Measurements from ENCODE around the gene WRAP73. TPM values are rescaled to one million over a fixed set of nuclear protein-coding genes. Genes with fewer than 3 reads are reported as not detected.
"Not testable (repeated sequence)": the region's sequence is repeated elsewhere in the genome, so short reads cannot be mapped to it uniquely, and the experiment has no call there.

The WRAP73 gene
- total RNA-seq, 2 donors from 2014 or later: 6.8 to 11.4 TPM

DNA sequence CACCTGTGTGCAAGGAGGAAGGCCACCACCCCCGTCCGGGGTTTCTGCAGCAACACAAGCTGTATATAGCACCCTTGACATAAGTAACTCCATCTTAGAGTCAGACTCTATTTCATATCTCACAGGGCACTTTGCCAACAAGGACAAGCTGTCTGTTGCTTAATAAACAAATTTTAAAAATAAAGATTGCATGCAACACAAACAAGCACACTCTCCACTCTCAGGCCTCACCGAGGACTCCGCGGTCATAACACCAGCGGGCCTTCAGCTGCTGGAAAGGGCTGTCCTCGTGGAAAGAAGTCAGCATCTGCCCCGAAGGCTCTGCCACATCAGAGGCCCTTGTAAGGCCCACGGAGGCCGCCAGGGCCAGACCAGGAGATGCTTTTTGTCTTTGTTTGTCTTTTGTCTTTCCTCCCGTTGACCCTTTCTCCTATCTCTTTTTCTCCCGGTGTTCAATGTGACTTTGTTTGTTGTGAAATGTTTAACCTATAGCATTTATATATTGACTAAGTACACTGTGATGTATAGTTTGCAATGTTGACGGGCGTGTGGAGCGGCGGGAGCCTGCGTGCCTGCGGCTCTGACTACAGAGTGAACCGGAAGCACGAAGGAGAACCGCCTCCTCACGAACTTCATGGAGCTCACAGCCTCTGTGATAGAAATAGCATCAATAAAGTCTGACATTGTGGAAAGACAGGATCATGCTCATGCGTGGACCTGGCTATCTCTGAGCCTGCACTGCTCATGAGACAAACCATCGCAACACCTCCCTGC lies 62.7 kb downstream of the WRAP73 start:
- H3K9me3 ChIP-seq: no peaks in the 10 kb centered on the region
- peaks cover 0 to 10% of the 10 kb centered on the region in 2 donors for H3K4me1 ChIP-seq
- no peaks in the 10 kb centered on the region for H3K36me3 ChIP-seq
- H3K27ac ChIP-seq: no peak overlapping the region
- H3K4me3 ChIP-seq: no peak overlapping the region
- no peaks in the 10 kb centered on the region for H3K27me3 ChIP-seq
- TF ChIP-seq CTCF (IDR thresholded peaks at IDR 0.05): no peak
- DNase-seq (ENCODE audit: low spot score): no peak

DNA sequence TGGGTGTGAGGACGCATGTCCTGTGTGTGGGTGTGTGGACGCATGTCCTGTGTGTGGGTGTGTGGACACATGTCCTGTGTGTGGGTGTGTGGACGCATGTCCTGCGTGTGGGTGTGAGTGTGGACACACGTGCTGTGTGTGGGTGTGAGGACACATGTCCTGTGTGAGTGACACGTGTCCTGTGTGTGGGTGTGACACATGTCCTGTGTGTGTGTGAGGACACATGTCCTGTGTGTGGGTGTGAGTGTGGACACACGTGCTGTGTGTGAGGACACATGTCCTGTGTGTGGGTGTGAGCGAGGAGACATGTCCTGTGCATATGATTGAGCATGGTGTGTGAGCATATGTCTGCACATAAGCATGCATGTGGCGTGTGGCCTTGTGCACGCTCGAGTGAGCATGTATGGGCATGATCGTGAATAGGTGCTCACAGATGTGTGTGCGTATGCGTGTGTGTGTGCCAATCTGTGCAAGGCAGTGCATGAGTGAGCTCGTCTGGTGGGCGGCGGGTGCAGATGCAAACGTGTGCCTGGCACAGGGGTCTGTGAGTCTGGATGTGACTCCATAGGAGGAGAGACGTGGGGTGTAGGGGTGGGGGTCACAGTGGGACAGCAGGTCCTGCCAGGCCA lies 63.8 kb downstream of the WRAP73 start:
- DNase-seq (ENCODE audit: low spot score): no peak
- no peaks in the 10 kb centered on the region for H3K36me3 ChIP-seq
- peaks cover 0 to 10% of the 10 kb centered on the region in 2 donors for H3K4me1 ChIP-seq
- no peak for TF ChIP-seq CTCF (IDR thresholded peaks at IDR 0.05)
- no peak overlapping the region for H3K4me3 ChIP-seq
- H3K9me3 ChIP-seq: no peaks in the 10 kb centered on the region
- no peak overlapping the region for H3K27ac ChIP-seq
- H3K27me3 ChIP-seq: no peaks in the 10 kb centered on the region

GRCh38 chr1:3585353-3585868 lies 64.5 kb downstream of the WRAP73 start:
- H3K36me3 ChIP-seq; H3K9me3 ChIP-seq; H3K27ac ChIP-seq; DNase-seq (ENCODE audit: low spot score); H3K4me3 ChIP-seq; H3K27me3 ChIP-seq; H3K4me1 ChIP-seq: not testable (repeated sequence)

GRCh38 chr1:3584915-3585314 lies 65.0 kb downstream of the WRAP73 start:
- no peak overlapping the region for H3K27ac ChIP-seq
- H3K4me1 ChIP-seq: peaks cover 0 to under 1% of the 10 kb centered on the region in 2 donors
- H3K4me3 ChIP-seq: no peak overlapping the region
- no peak for DNase-seq (ENCODE audit: low spot score)
- no peaks in the 10 kb centered on the region for H3K27me3 ChIP-seq
- no peak for TF ChIP-seq CTCF (IDR thresholded peaks at IDR 0.05)
- no peaks in the 10 kb centered on the region for H3K36me3 ChIP-seq
- no peaks in the 10 kb centered on the region for H3K9me3 ChIP-seq

DNA sequence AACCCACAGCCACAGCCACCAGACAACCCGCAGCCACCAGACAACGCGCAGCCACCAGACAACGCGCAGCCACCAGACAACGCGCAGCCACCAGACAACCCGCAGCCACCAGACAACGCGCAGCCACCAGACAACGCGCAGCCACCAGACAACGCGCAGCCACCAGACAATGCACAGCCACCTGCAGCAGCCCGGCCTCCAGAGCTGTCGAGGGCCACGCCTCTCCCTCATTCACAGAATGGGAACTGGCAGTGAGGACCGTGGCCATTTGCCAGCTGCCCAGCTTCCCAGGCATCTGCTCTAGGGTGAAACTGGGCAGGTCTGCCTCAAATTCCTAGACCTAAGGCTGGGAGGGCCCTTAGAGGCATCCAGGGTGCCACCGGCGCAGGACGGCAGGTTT lies 66.2 kb downstream of the WRAP73 start:
- not testable (repeated sequence) for H3K4me1 ChIP-seq; H3K27me3 ChIP-seq; H3K36me3 ChIP-seq; H3K9me3 ChIP-seq; H3K27ac ChIP-seq; H3K4me3 ChIP-seq; DNase-seq (ENCODE audit: low spot score)

GRCh38 chr1:3581296-3582036 lies 68.4 kb downstream of the WRAP73 start:
- H3K27ac ChIP-seq: no peak overlapping the region
- H3K9me3 ChIP-seq: no peaks in the 10 kb centered on the region
- no peaks in the 10 kb centered on the region for H3K27me3 ChIP-seq
- no peak overlapping the region for H3K4me3 ChIP-seq
- TF ChIP-seq CTCF (IDR thresholded peaks at IDR 0.05): no peak
- no peak for DNase-seq (ENCODE audit: low spot score)
- no peaks in the 10 kb centered on the region for H3K4me1 ChIP-seq
- H3K36me3 ChIP-seq: no peaks in the 10 kb centered on the region

Other genes with a start within 250 kb of the WRAP73 start
- gene ARHGEF16, start 195.4 kb downstream of the WRAP73 start, total RNA-seq: 1 to 10 TPM in 1 of 2 donors, under 1 TPM in 1; 0.22 to 1.5 TPM
- gene MEGF6, start 38.6 kb downstream of the WRAP73 start, total RNA-seq: 10 to 100 TPM; 14.9 to 32.6 TPM
- 10 to 100 TPM; 30.0 to 33.3 TPM for gene TPRG1L, start 25.1 kb downstream of the WRAP73 start, total RNA-seq
- under 1 TPM in 1 of 2 donors, not detected in 1; 0.16 TPM for gene TP73, start 2.4 kb upstream of the WRAP73 start, total RNA-seq
- not detected for gene CCDC27, start 102.3 kb upstream of the WRAP73 start, total RNA-seq
- 10 to 100 TPM; 40.4 to 54.6 TPM for gene SMIM1, start 122.6 kb upstream of the WRAP73 start, total RNA-seq
- gene LRRC47, start 146.4 kb upstream of the WRAP73 start, total RNA-seq: 10 to 100 TPM; 31.7 to 33.6 TPM
- gene CEP104, start 207.1 kb upstream of the WRAP73 start, total RNA-seq: 10 to 100 TPM; 21.7 to 25.9 TPM
- 1 to 10 TPM; 3.2 to 5.3 TPM for gene DFFB, start 207.4 kb upstream of the WRAP73 start, total RNA-seq